HG03097 (cell line): Measurements from ENCODE around the gene BRMS1.
"Not testable (repeated sequence)": the region's sequence is repeated elsewhere in the genome, so short reads cannot be mapped to it uniquely, and the experiment has no call there.

Experiments used
- ATAC-seq: cut with Tn5 transposase; IDR thresholded peaks from one replicate; pipeline ENCODE4 v1.9.1; 2021; ENCODE audit not compliant: unreplicated experiment, low FRiP score

BRMS1 gene, protein sequence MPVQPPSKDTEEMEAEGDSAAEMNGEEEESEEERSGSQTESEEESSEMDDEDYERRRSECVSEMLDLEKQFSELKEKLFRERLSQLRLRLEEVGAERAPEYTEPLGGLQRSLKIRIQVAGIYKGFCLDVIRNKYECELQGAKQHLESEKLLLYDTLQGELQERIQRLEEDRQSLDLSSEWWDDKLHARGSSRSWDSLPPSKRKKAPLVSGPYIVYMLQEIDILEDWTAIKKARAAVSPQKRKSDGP

DNA sequence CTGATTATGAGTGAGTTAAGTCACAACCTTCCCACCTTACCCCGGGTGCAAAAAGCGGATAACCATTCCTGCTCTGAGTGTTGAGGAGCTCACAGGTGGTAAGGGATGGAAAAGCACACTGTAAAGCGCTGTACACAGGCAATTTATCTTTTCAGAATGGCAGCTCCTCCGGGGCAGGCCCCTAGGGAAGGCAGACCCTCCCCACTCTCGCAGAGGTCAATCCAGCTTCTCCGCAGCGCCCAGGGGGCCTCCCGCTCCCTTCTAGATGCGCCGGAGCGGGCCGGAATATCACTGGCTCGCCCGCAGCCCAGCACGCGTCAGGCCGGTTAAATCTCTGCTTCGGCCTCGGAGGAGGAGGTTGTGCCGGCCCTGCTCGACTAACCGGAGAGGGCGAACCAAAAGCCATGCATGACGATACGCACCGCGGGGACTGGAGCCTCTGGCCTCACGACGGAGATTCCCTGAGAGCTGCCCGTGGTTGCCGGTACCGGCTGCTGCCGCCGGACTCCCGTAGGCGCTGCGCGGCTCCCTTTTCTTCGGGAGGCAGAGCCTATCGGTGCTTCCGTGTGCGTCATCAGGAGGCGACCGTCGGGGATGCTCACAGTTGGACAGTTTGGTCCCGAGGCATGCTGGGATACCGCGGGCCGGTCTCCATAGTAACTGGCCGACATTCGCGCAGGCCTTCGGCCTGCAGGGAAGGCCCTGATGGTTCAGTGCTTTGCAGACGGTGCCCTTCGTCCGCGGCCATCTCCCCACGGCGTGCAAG, at the start of gene BRMS1:
BRMS1 (minus strand) TSS at position 555 of the 766 bp plus-strand sequence. CDS start 2,870 bp downstream, outside the sequence.
- ATAC-seq, result peak; percentile 63

DNA sequence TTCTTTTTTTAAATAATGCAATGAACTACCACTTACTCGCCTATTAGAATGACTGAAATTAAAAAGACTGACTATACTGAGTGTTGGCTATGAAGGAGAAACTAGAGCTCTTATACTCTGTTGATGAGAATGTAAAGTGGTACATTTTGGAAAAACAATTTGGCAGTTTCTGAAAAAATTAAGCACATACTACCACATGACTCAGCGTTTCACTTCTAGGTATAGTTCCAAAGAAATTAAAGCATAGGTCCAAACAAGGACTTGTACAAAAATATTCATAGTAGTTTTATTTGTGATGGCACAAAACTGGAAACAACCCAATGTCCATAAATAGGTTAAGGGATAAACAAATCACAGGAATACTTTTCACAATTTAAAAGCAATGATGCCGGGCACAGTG, 49.0 kb upstream of the BRMS1 start:
- ATAC-seq, result no peak

DNA sequence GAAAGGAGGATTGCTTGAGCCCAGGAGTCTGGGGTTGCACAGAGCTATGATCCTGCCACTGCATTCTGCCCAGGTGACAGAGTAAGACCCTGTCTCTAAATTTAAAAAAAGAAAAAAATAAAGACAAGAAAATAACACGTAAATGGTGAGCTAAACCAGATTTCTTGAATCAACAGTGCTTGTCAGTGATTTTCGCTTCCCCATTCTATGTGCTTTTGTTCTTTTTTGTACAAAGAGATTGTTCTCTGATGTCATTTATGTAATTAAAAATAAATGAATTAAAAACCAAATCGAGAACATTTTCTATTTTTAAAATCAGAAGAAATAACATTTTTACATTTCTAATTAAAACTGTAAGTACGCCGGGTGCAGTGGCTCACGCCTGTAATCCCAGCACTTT, 46.4 kb upstream of the BRMS1 start:
- ATAC-seq, result no peak

DNA sequence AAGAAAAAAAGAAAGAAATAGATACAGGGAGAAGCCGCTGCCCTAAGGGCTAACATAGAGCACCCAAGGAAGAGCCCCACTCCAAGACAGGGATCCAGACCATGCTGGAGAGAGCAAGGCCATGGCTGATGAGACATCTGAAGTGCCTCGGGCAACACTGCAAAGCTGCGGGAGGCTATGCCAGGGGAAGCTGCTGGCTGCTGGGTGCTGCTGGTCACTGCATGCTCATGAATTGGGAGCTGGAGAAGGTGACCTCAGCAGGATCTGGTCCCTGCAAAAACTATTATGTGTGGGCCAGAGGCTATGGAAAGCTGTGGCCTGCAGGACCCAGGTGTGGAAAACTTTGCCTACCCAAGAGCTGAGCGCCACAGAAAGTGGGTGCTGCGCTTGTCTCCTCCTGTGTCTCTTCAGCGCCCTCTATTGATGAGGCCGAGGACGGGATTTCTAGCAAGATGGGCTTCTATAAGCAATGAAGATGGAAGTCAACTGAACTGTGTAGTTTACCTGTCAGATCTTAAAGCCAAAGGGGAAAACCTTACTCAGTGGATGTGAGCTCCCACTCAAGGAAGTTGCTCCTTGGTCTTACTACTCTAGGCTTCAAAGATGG, 44.0 kb upstream of the BRMS1 start:
- no peak for ATAC-seq

DNA sequence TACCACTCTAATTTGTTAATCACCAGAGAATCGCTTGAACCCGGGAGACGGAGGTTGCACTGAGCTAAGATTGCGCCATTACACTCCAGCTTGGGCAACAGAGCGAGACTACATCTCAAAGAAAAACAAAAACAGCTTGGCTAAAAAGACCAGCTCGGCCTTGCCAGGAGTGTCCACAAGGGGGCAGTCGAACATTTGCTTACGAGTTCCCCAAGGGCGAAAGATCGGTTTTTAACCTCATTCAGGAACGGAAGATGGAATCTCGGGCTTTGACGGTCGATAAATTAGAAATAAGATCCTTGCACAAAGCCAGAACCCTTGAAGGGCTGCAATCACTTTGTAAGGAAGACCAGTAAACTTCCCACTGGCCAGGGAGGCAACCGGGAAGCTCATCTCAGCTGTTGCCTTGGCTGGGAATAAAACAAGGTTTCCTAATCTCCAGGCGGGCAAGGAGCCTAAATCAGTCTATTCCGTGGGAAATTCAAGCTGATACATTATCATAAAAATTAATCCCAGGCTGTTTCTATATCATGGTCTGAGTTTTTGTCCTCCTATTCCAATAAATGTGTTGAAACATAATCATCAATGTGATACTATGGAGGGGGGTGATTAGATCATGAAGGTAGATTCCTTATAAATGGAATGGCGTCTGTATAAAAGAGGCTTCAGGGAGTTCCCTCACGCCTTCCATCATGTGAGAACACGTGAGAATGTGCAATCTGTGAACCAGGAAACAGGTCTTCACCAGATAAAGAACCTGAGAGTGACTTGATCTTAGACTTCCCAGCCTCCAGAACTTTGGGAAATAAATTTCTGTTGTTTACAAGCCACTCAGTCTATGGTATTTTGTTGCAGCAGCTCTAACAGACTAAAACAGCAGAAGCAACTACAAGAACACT, 41.5 kb upstream of the BRMS1 start:
- ATAC-seq, result no peak

DNA sequence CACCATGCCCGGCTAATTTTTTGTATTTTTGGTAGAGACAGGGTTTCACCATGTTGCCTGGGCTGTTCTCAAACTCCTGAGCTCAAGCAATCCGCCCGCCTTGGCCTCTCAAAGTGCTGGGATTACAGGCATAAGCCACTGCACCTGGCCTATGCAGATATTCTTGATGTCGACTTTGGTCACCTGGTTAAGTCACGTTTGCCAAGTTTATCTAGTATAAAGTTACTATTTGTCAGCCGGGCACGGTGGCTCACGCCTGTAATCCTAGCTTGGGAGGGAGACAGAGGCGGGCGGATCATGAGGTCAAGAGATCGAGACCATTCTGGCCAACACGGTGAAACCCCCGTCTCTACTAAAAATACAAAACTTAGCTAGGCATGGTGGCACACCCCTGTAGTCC, 39.4 kb upstream of the BRMS1 start:
- ATAC-seq, result not testable (repeated sequence)

DNA sequence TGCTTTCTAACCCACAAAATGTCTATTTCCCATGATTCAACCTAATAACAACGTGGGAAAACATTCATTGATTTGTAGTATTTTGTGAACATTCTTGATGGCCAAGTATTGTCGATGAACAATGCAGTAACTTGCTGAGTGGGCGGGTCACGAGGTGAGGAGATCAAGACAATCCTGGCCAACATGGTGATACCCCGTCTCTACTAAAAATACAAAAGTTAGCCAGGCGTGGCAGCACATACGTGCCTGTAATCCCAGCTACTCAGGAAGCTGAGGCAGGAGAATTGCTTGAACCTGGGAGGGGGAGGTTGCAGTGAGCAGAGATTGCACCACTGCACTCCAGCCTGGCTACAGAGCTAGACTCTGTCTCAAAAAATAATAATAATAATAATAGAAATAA, 35.4 kb upstream of the BRMS1 start:
- ATAC-seq, result not testable (repeated sequence)

DNA sequence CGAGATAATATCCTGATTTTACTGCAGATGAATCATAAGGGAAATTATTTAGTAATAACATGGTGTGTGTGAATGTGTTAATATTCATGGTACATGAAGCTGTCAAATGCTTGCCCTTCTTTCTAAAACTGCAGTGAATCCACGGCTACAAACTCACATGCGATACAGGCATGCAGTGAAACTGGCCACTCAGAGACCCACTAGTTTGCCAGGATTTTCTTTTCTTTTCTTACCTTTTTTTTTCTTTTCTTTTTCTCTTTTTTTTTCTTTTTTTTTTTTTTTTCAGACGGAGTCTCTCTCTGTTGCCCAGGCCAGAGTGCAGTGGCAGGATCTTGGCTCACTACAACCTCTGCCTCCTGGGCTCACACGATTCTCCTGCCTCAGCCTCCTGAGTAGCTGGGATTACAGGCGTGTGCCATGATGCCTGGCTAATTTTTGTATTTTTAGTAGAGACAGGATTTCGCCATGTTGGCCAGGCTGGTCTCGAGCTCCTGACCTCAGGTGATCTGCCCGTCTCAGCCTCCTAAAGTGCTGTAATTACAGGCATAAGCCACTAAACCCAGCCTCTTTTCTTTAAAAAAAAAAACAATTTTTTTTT, 28.9 kb upstream of the BRMS1 start:
- not testable (repeated sequence) for ATAC-seq

DNA sequence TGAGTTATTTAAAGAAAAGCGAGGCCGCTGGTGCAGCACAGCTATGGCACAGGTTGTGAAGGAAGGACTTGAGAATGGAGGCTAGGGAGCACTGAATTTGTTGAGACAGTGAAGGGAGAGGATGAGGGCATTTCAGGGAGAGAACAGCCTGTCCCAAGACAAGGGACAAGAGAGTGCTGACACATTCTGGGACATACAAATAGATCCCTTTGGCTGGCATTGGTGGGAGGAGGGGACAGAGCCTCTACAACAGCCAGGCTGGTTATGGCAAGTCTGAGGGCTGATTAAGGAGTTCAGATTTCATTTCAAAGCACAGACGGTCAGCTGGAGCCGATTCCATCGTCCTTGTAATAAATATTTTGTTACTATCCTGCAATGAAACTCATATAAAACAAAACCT, 28.4 kb upstream of the BRMS1 start:
- ATAC-seq, result no peak

DNA sequence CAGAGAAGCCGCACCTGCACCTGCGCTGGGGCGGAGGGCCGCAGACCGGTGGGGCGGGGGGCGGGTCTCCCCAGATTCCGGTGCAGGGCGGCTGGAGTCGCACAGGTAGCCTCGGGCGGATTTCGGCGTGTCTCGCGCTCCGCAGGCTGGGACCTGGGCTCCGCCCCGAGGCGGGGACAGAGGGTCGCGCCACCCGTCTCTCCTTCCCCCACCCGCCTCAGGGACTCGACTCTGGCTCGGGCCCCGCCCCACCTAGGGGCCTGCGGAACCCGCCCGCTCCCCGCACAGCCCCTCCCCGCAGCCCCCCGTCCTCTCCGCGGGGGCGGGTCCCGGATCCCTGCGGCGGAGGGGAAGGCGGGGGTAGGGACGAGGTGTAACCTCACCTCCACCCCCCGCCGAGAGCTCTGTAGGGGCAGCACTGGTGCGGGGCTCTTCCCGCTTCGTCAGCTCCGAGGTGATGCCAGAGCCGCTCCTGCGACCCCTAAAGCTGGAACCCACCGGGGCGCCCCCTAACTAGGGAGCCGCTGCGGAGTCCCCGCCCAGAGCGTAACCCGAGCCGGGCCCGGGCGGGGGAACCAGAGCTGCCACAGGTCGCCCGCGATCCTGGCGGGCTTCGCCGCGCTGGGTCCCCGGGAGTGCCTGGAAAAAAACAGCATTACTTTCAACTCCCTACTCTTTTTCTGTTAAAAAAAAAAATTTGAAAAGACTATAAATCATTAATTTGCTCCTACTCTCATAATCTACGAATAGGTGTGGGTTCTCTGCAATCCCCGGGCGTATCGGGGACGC, 26.9 kb upstream of the BRMS1 start, which contains the start of gene SLC29A2:
SLC29A2 (minus strand) TSS at position 134 of the 789 bp plus-strand sequence. CDS start 169 bp downstream, outside the sequence.
- peak; percentile 54 for ATAC-seq

DNA sequence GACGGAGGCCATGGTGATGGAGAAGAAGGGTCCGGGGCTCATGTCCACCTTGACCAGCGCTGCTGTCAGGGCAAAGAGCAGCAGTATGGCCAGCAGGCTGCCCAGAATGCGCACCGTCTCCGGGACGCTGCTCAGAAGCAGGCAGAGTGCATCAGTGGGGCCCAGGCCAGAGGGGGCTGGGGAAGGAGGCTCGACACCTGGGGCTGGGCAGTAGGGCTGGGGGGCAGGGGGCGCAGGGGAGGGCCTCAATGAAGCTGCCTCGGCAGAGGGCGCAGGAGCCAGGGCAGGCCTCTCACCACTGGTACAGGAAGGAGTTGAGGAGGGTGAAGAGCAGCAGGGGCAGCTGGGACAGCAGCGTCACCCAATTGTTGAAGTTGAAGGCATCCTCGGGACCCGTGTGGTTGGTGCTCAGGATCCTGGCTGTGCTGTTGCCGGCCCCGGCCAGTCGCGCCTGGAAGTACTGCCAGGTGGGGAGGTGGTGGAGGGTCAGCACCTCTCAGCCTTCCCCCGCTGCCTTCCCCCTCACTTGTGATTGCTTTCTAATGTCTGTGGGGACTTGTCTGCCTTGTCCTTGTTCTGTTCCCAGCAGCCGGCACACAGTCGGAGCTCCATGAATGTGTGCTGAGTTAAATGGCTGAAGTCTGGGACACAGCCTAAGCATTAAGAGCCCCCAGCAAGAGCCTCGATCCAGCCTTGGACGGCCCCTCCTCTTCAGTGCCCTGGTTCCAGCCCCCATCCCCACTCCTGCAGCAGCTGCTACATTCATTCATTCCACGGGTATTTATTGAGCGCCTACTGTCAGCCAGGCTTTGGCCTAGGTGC, 24.4 kb upstream of the BRMS1 start:
- no peak for ATAC-seq

DNA sequence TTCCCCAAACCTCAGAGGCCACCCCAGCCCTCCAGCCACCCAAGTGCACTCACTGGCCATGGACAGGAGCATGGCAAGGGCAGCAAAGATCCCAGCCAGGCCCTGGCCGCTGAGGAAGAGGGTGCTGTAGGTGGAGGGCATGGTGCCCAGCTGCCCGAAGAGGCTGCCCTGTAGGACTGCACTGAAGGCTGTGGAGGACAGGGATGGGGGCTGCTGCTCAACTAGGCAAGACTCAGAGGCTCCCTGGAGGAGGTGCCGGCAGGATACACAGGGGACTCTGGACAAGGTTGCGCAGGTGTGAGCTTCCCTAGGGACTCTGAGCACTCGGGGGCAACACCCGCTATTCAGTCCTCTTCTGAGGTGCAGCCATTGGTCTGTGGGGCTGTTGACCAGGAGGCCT, 23.6 kb upstream of the BRMS1 start:
- no peak for ATAC-seq

DNA sequence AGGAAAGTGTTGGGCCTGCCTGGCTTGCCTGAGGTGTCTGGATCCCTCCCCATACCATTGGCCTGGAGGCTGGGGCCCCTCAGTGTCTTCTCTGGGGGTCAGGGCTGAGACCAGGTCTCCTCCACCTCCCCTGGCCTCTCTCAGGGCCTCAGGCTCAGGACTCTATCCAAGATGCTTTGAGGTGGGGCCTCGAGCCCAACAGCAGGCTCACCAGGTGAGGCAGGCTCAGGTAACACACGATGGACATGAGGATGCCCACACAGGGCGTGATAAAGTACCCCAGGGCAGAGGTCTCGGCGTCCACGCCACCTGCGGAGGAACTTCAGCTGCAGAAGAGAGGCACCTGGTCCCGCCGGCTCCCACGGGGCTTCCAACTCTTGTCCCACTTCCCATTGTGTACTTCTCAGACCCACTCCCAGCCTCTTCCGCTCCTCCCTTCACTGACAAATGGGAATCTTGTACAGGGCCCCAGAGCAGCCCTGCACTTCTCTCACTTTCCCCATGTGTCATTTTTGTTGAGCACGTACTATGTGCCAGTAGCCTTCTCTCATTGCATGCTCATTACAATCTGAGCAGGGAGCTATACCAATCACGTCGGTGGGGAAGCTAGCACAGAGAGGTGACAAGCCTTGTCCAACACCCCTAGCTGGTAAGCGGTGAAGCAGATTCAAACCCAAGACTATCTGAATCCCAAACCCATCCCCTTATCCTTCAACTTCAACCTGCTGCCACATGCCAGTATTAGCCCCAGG, 22.8 kb upstream of the BRMS1 start:
- ATAC-seq, result no peak

DNA sequence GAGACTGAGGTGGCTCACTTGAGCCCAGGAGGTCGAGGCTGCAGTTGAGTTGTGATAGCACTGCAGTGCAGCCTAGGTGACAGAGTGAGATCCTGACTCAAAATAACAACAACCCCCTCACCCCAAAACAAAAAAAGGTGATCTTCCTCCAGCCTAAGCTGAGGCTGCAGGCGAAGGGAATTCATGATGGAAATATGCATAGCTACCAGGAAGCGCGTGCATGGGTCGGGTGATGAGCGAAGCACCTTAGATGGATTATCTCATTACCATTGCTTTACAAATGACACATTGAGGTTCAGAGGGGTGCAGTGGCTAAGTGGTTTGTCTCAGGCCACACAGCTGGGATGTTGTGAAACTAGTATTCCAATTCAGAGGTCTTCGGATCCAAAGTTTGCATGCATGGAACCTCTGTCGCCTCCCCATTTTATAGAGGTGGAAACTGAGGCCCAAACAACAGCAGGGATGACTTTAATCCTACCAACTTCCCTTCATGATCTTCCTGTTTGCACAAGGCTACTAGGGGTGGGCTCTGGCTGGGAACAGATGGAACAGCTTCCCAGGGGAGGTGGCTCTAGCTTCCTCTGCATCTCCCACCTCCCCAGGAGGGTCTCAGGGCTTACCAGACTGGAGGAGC, 22.1 kb upstream of the BRMS1 start:
- no peak for ATAC-seq

DNA sequence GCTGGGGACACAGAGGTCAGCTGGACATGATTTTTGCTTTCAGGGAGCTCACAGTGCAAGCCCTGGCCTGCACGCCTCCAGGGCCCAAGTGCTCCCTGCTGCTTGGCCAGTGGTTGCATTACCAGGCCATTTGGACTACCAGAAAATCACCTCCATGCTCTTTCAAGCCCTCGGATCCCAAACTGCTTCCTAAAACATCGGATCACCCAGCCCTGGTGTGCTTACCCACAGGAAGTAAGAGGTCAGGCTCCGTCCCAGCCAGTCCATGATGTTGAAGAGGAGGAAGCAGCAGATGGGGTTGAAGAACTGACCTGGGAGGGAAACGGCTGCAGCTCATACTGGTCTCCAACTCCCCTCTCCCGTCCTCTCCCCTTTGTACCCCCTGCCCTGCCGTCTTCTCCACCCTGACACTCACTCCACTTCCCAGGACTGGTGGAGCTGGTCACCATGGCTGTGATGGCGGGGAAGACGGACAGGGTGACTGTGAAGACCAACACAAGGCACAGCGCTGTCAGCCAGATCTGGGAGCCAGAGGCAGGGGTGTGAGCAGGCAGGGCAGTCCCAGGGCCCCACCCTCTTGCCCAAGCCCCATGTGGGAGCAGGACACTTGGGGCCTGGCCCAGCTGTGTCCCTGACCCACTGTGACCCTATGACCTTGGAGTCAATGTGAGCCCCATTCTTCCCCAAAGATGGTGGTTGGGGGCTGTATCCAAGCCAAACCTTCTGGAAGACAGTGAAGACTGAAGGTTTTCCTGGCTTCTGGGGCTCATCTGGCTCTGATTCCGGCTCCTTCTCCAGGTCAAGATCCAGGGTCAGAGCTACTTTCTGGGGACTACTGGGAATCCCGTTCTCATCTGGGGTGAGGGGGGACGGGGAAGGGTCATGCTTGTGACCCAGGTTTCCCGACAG, 21.1 kb upstream of the BRMS1 start:
- ATAC-seq, result no peak

DNA sequence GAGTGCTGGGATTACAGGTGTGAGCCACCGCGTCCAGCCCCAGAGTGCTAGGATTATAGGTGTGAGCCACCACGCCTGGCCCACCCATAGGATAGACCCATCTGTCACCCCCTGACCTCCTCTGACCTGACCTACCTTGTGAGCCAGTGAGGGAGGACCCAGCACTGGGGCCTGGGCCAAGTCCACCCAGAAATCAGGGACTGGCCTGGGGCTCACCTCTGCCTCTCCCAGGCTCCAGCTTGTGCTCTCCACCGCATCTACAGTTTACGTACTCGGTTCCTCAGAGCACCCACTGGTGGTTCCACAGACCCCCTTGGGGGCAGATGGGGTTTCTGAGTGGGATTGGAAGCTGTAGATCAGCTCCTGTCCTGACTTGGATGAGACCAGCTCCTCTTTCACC, 20.3 kb upstream of the BRMS1 start:
- no peak for ATAC-seq
